Hematopoietic multipotent progenitor cell treated with erythropoietin and hydrocortisone succinate and interleukin-3 and kit ligand, for 6 days (in vitro differentiated cells): ENCODE measurements around the gene PLEK.
A peak's percentile ranks its signal among the peaks of the same experiment; 100 is the strongest.
"Not testable (repeated sequence)": the region's sequence is repeated elsewhere in the genome, so short reads cannot be mapped to it uniquely, and the experiment has no call there.

ENCODE experiments used
- DNase-seq: peaks from one replicate; pipeline ENCODE4 v3.0.0-alpha.2; 2015

The PLEK gene

GRCh38 chr2:68356599-68357239, 8.4 kb upstream of the PLEK start:
- DNase-seq = no peak

- peak; percentile 96 for DNase-seq
These were observed 7.3 kb upstream of the PLEK start for GRCh38 chr2:68357605-68358337.

GRCh38 chr2:68359889-68360288, 5.2 kb upstream of the PLEK start:
- DNase-seq = no peak

GRCh38 chr2:68362069-68362468, 3.0 kb upstream of the PLEK start:
- DNase-seq = peak; percentile 97

GRCh38 chr2:68362749-68363148, 2.3 kb upstream of the PLEK start:
- DNase-seq = no peak

- DNase-seq = no peak
These were observed 1.4 kb upstream of the PLEK start for GRCh38 chr2:68363721-68364120.

- peak; percentile 56 for DNase-seq
These were observed 1.0 kb downstream of the PLEK start for GRCh38 chr2:68366083-68366560.

- peak; percentile 66 for DNase-seq
These were observed 3.0 kb downstream of the PLEK start for GRCh38 chr2:68367953-68368653.

- DNase-seq = no peak
These were observed 3.7 kb downstream of the PLEK start for GRCh38 chr2:68368654-68369336.

- DNase-seq = no peak
These were observed 4.3 kb downstream of the PLEK start for GRCh38 chr2:68369337-68369734.

- DNase-seq = no peak
These were observed 6.1 kb downstream of the PLEK start for GRCh38 chr2:68371138-68371537.

- peak; percentile 53 for DNase-seq
These were observed 6.5 kb downstream of the PLEK start for GRCh38 chr2:68371581-68371980.

GRCh38 chr2:68372485-68372884, 7.4 kb downstream of the PLEK start:
- DNase-seq = no peak

GRCh38 chr2:68374184-68374583, 9.1 kb downstream of the PLEK start:
- DNase-seq = no peak

GRCh38 chr2:68375582-68375981, 10.5 kb downstream of the PLEK start:
- DNase-seq = peak; percentile 64

- DNase-seq = no peak
These were observed 12.2 kb downstream of the PLEK start for GRCh38 chr2:68377137-68377780.

- not testable (repeated sequence) for DNase-seq
These were observed 13.7 kb downstream of the PLEK start for GRCh38 chr2:68378779-68379178.

GRCh38 chr2:68379184-68379708, 14.2 kb downstream of the PLEK start:
- no peak for DNase-seq

- no peak for DNase-seq
These were observed 18.7 kb downstream of the PLEK start for GRCh38 chr2:68383778-68384177.

- DNase-seq = no peak
These were observed 19.5 kb downstream of the PLEK start for GRCh38 chr2:68384485-68385107.

GRCh38 chr2:68385220-68385906, 20.3 kb downstream of the PLEK start:
- DNase-seq = no peak
